ENCODE results near the gene CENPM.

Gene CENPM

DNA sequence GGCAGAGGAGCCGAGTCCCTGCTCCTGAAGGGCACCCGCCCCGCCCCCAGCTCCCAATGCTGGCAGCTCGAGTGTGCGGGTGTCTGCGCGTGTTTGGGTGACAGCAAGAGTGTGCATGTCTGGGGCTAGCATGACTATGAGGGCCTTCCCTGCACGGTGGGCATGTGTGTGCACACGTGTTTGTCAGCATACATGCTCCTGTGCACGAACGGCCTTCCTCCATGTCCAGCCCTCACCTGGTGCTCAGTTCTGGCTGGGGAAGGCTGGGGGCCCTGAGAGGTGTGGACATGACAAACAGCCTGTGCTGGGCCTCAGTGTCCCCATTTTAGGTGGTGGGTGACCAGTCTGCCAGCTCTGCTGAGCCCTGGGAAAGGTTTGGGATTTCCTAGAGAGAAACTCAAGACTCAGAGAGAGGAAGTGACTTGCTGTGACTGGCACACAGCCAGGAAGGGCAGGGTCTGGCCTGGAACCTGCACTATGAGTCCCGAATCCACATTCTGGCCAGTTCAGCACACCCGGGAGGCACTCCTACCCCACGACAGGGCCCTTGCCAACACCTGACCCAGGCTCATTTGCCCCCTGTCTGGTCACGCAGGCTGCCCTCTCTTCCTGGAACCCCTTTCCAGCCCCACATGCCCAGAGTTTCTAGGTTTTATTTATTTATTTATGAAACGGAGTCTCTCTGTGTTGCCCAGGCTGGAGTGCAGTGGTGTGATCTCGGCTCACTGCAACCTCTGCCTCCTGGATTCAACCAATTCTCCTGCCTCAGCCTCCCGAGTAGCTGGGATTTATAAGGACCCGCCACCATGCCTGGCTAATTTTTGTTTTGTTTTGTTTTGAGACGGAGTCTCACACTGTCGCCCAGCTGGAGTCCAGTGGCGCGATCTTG, 28.8 kb downstream of the CENPM start:
- FAIRE-seq, result no peak
- no peak for DNase-seq (ENCODE audit: insufficient read length, low spot score)
- TF ChIP-seq, protein P1, sequence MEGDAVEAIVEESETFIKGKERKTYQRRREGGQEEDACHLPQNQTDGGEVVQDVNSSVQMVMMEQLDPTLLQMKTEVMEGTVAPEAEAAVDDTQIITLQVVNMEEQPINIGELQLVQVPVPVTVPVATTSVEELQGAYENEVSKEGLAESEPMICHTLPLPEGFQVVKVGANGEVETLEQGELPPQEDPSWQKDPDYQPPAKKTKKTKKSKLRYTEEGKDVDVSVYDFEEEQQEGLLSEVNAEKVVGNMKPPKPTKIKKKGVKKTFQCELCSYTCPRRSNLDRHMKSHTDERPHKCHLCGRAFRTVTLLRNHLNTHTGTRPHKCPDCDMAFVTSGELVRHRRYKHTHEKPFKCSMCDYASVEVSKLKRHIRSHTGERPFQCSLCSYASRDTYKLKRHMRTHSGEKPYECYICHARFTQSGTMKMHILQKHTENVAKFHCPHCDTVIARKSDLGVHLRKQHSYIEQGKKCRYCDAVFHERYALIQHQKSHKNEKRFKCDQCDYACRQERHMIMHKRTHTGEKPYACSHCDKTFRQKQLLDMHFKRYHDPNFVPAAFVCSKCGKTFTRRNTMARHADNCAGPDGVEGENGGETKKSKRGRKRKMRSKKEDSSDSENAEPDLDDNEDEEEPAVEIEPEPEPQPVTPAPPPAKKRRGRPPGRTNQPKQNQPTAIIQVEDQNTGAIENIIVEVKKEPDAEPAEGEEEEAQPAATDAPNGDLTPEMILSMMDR (IDR thresholded peaks at IDR 0.05; ENCODE audit: insufficient read depth, missing control alignments), result no peak

DNA sequence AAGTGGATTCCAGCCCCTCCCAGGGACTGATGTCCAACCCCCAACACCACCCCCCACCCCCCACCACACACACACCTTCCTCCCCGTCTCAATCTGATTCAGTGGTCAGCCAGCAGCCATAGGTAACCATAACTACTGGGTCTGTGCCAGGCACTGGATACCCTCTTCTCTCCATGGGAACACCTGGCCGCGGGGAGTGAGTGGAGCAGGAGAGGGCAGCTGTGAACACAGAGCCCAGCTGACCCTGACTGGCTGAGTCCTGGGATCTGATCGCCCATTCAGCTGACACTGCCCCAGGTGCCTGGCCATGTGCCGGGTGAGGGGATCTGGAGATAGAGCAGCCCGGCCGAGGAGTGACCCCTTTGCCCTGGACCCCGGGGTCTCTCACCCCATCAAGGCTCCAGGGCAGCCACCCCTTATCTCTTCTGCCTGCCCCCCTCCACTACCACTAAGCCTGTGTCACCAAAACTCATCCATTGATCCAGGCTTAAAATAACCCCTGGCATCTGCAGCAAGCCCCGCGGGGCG, 29.5 kb downstream of the CENPM start:
- no peak for FAIRE-seq
- TF ChIP-seq, protein P1 (IDR thresholded peaks at IDR 0.05; ENCODE audit: insufficient read depth, missing control alignments), result no peak
- no peak for DNase-seq (ENCODE audit: insufficient read length, low spot score)

DNA sequence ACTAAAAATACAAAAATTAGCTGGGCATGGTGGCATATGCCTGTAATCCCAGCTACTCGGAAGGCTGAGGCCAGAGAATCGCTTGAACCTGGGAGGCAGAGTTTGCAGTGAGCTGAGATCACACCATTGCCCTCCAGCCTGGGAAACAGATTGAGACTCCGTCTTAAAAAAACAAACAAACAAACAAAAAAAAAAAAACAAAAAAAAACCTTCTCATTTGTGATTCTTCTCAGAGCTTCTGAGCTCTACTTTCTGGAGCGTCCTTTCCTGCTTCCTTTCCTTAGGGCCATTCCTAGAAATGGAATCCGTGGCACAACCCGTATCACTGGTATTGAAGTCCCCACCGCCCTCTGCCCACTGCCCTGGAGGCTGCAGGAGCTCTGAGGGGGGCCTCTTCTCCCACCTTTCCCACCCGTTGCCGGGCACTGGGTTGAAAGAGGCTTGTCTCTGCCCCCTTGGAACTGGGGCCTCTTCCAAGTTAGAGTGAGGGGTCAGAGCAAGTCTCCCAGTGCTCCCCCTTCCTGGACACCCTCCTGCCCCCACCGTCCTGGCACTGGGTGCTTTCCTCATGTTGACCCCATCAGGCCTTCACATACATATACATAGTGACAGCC, 30.1 kb downstream of the CENPM start:
- FAIRE-seq, result no peak

DNA sequence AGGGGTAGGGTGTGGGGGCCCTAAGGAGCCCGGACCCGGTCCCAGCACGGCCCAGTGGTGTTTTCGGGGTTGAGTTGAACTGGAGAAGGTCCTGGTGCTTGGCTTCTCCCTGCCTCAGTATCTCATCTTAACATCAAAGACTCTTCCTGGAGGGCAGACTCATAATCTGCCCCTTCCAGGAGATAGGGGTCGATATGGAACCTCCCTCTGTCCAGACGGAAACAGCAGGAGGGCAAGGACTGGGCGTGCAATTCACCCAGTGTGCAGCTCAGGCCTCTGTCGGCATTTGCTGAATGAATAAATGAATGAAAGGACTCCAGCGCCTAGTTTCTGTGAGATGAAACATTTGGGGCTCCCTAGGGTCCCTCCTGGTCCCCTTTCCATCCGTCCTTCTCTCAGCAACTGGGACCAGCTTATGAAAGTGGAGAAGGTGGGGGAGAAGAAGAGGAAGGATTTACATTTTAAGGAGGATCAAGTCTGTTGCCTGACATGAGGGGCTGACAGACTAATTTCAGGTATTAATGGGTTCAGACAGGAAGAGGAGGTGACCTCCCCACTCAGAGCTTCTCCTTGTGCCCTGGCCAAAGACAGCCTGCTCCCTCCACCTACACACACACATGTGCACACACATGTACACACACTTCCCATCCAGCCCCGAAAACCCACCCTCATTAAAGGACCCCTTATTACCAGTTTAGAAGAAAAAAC, 31.0 kb downstream of the CENPM start:
- DNase-seq (ENCODE audit: insufficient read length, low spot score), result no peak
- FAIRE-seq, result no peak
- TF ChIP-seq, protein P1 (IDR thresholded peaks at IDR 0.05; ENCODE audit: insufficient read depth, missing control alignments), result no peak

More for the DNA sequence above, 30.1 kb downstream of the CENPM start:
- TF ChIP-seq, protein P1 (IDR thresholded peaks at IDR 0.05; ENCODE audit: insufficient read depth, missing control alignments), result no peak
- DNase-seq (ENCODE audit: insufficient read length, low spot score), result no peak

DNA sequence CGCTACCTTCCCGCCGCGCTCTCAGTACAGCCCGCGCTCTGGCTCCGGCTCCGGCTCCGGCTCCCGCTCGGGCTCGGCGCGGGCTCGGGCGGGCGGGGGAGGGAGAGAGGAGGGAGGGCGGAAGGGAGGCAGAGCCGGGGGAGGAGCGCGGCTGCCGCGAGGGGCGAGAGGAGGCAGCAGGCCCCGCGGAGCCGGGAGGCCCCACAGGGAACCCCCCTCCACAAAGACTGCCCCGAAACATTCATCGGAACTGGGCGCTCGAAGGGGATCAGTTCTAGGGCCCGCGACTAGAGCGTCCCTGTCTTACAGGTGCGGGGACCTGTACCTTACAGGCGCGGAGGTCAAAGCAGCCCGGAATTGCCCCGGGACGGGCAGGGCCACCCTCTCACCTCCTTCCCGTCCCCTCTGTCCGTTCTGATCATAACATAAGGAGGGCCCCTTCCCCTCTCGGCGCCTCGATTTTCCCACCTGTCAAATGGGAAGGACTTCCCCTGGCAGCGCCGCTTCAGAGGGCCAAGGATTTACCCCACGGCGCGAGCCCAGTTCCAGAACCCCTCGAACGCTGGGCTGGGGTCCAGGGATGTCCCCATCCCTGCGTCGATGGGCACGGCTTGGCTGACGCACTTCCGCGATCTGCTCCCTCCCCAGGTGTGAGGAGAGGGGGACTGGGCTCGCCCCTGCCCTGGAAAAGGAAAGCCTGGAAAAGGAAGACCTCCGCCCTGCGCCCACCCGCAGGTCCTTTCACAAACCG, 31.7 kb downstream of the CENPM start, which contains the start of gene SHISA8:
TSS of gene SHISA8 (minus strand) at position 40 of the 751 bp plus-strand sequence. CDS start 407 bp downstream, outside the sequence.
- TF ChIP-seq, protein P1 (IDR thresholded peaks at IDR 0.05; ENCODE audit: insufficient read depth, missing control alignments), result no peak
- FAIRE-seq (no peak), DNase-seq (ENCODE audit: insufficient read length, low spot score) (no peak)

DNA sequence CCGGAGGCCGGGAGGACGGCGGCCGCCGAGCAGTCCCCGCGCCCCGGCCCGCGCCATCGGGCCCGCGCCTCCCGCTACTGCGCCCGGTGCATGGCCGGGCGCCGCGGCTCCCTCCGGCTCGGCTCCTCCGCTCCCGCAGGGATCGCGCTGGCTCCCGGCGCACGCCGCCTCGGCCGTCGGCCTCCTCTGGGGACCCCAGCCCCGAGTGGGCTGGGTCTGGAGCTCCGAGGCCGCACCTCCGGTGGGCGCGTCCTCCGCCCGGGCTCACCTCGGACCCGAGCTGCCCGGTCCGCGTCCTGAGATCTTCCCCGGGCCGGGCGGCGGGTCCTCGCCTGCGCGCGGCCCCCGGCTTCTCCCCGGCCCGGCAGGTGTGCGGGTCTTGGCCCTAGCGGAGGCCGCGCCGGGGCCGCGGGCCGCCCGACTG, 32.3 kb downstream of the CENPM start:
- FAIRE-seq (no peak), DNase-seq (ENCODE audit: insufficient read length, low spot score) (no peak)
- TF ChIP-seq, protein P1 (IDR thresholded peaks at IDR 0.05; ENCODE audit: insufficient read depth, missing control alignments), result no peak

Data from D721Med (cell line).